Peyer's patch (tissue), 4 donors: ENCODE results near the gene ATP2A2. TPM values are rescaled to one million over a fixed set of nuclear protein-coding genes. Genes with fewer than 3 reads are reported as not detected.
"Not testable (repeated sequence)": the region's sequence is repeated elsewhere in the genome, so short reads cannot be mapped to it uniquely, and the experiment has no call there.

Source experiments
- DNase-seq, 3 donors: peaks; one replicate each; pipeline ENCODE4 v3.0.0-alpha.2; 2017 to 2019
- H3K27ac ChIP-seq, 4 donors: fragments of 200-600 bp; sonication (generic); one replicate each; pipeline ENCODE4 v1.5.1; 2016 to 2019
- H3K27me3 ChIP-seq, 2 donors: fragments of 200-600 bp; sonication (generic); one replicate each; pipeline ENCODE4 v1.5.1; 2019
- H3K36me3 ChIP-seq, 3 donors: fragments of 200-600 bp; sonication (generic); one replicate each; pipeline ENCODE4 v1.5.1; 2016 to 2019
- H3K4me1 ChIP-seq, 4 donors: fragments of 200-600 bp; sonication (generic); one replicate each; pipeline ENCODE4 v1.5.1; 2016 to 2019
- H3K4me3 ChIP-seq, 4 donors: fragments of 200-600 bp; sonication (generic); 1 replicate in 3 of 4; 2 replicates in 1 of 4; pipeline ENCODE4 v1.5.1; 2016 to 2019; ENCODE audit warnings: mild to moderate bottlenecking in 1 of 4
- H3K9me3 ChIP-seq, 4 donors: fragments of 200-600 bp; sonication (generic); one replicate each; pipeline ENCODE4 v1.5.1; 2016 to 2019; ENCODE audit warnings: mild to moderate bottlenecking in 1 of 4
- CTCF ChIP-seq, 6 experiments: fragments of 450-650 bp in 4 of 6; fragments of 200-600 bp in 2 of 6; sonication (generic) in 1 of 6; IDR thresholded peaks; one replicate each; pipeline ENCODE4 v1.5.1; 2017 to 2019; ENCODE audit warnings: antibody characterized with exemption in 6 of 6, mild to moderate bottlenecking in 3 of 6, moderate library complexity in 1 of 6
- POLR2A ChIP-seq, 2 donors: fragments of 450-650 bp; IDR thresholded peaks; one replicate each; pipeline ENCODE4 v1.5.1; 2017; ENCODE audit warnings: antibody characterized with exemption in 2 of 2, mild to moderate bottlenecking in 2 of 2, moderate library complexity in 2 of 2
- total RNA-seq, 4 donors: library from RNA; depleted of rRNA; stranded (reverse); fragments of >200 nt; gene quantifications; one replicate each; pipeline ENCODE4 v1.1.0, GENCODE V29; 2016

ATP2A2 gene
- total RNA-seq, 4 donors from 2014 or later: 102 to 239 (median 208) TPM

GRCh38 chr12:110373025-110373424 is 92.0 kb downstream of the ATP2A2 start:
- peak overlapping the region in 1 of 4 donors; percentile 42 for H3K27ac ChIP-seq
- DNase-seq: peak in 1 of 3 donors; percentile 42
- H3K36me3 ChIP-seq: peaks cover 0 to 54% (median 0%) of the 10 kb centered on the region in 3 donors
- no peaks in the 10 kb centered on the region for H3K27me3 ChIP-seq
- H3K9me3 ChIP-seq: no peaks in the 10 kb centered on the region
- H3K4me1 ChIP-seq: peaks cover 0 to 14% (median 10%) of the 10 kb centered on the region in 4 donors
- no peak for TF ChIP-seq CTCF (IDR thresholded peaks at IDR 0.05)
- TF ChIP-seq POLR2A (IDR thresholded peaks at IDR 0.05): no peak
- no peak overlapping the region for H3K4me3 ChIP-seq

GRCh38 chr12:110373425-110373824 is 92.4 kb downstream of the ATP2A2 start:
- peak in 1 of 3 donors; percentile 7 for DNase-seq
- peaks cover 0 to 14% (median 10%) of the 10 kb centered on the region in 4 donors for H3K4me1 ChIP-seq
- TF ChIP-seq CTCF (IDR thresholded peaks at IDR 0.05) (no peak), POLR2A (IDR thresholded peaks at IDR 0.05) (no peak)
- H3K4me3 ChIP-seq: no peak overlapping the region
- H3K27ac ChIP-seq: peak overlapping the region in 1 of 4 donors; percentile 42
- H3K9me3 ChIP-seq: no peaks in the 10 kb centered on the region
- peaks cover 0 to 58% (median 0%) of the 10 kb centered on the region in 3 donors for H3K36me3 ChIP-seq
- H3K27me3 ChIP-seq: no peaks in the 10 kb centered on the region

- peak in 1 of 3 donors; percentile 30 for DNase-seq
- Histone ChIP-seq H3K4me3 (no peak overlapping the region), H3K27ac (peak overlapping the region in 1 of 4 donors; percentile 42), H3K36me3 (peaks cover 0 to 64% (median 0%) of the 10 kb centered on the region in 3 donors), H3K9me3 (no peaks in the 10 kb centered on the region), H3K27me3 (no peaks in the 10 kb centered on the region), H3K4me1 (peaks cover 0 to 14% (median 10%) of the 10 kb centered on the region in 4 donors)
- TF ChIP-seq POLR2A (IDR thresholded peaks at IDR 0.05) (no peak), CTCF (IDR thresholded peaks at IDR 0.05) (no peak)
Observed at GRCh38 chr12:110373962-110374611, 93.0 kb downstream of the ATP2A2 start.

- DNase-seq, H3K27ac ChIP-seq, H3K27me3 ChIP-seq, H3K4me3 ChIP-seq, H3K9me3 ChIP-seq, H3K4me1 ChIP-seq: not testable (repeated sequence)
- peaks cover 0 to 88% (median 0%) of the 10 kb centered on the region in 3 donors for H3K36me3 ChIP-seq
Observed at GRCh38 chr12:110378131-110378790, 97.2 kb downstream of the ATP2A2 start.

GRCh38 chr12:110379197-110379596 is 98.2 kb downstream of the ATP2A2 start:
- TF ChIP-seq CTCF (IDR thresholded peaks at IDR 0.05): no peak
- TF ChIP-seq POLR2A (IDR thresholded peaks at IDR 0.05): no peak
- no peak overlapping the region for H3K27ac ChIP-seq
- H3K4me1 ChIP-seq: no peaks in the 10 kb centered on the region
- H3K9me3 ChIP-seq: no peaks in the 10 kb centered on the region
- H3K27me3 ChIP-seq: no peaks in the 10 kb centered on the region
- no peak for DNase-seq
- no peak overlapping the region for H3K4me3 ChIP-seq
- H3K36me3 ChIP-seq: peaks cover 0 to 80% (median 0%) of the 10 kb centered on the region in 3 donors

- Histone ChIP-seq H3K9me3 (no peaks in the 10 kb centered on the region), H3K4me1 (no peaks in the 10 kb centered on the region), H3K27ac (no peak overlapping the region), H3K27me3 (no peaks in the 10 kb centered on the region), H3K4me3 (no peak overlapping the region), H3K36me3 (peaks cover 0 to 80% (median 0%) of the 10 kb centered on the region in 3 donors)
- no peak for DNase-seq
- TF ChIP-seq CTCF (IDR thresholded peaks at IDR 0.05): no peak
- no peak for TF ChIP-seq POLR2A (IDR thresholded peaks at IDR 0.05)
Observed at GRCh38 chr12:110379631-110380030, 98.6 kb downstream of the ATP2A2 start.
